Esophagus squamous epithelium (tissue), 5 donors: ENCODE data around the gene ARFIP1. TPM values are rescaled to one million over a fixed set of nuclear protein-coding genes. Genes with fewer than 3 reads are reported as not detected.

ENCODE experiments used
- DNase-seq: peaks from one replicate; lab custom pipeline; 2025; lab: John Stamatoyannopoulos, UW
- H3K27ac ChIP-seq, 4 donors: fragments of 200-600 bp; sonication (generic); one replicate each; pipeline ENCODE4 v1.5.1; 2016 to 2019; ENCODE audit warnings: mild to moderate bottlenecking in 1 of 4
- H3K27me3 ChIP-seq, 4 donors: fragments of 200-600 bp; sonication (generic); 1 replicate in 3 of 4; 2 replicates in 1 of 4; pipeline versions ENCODE4 v1.5.1 to v1.6.0; 2017 to 2021; ENCODE audit warnings: antibody characterized with exemption in 1 of 4
- H3K36me3 ChIP-seq, 3 donors: fragments of 200-600 bp; sonication (generic); one replicate each; pipeline ENCODE4 v1.5.1; 2016 to 2019
- H3K4me1 ChIP-seq, 3 donors: fragments of 200-600 bp; sonication (generic); one replicate each; pipeline ENCODE4 v1.5.1; 2017 to 2019
- H3K4me3 ChIP-seq, 4 donors: fragments of 200-600 bp; sonication (generic); 1 replicate in 3 of 4; 2 replicates in 1 of 4; pipeline ENCODE4 v1.5.1; 2016 to 2019; ENCODE audit warnings: mild to moderate bottlenecking in 2 of 4, moderate library complexity in 1 of 4
- H3K9me3 ChIP-seq, 3 donors: fragments of 200-600 bp; sonication (generic); one replicate each; pipeline ENCODE4 v1.5.1; 2016 to 2019
- POLR2A ChIP-seq, 4 donors: fragments of 450-650 bp; IDR thresholded peaks; one replicate each; pipeline ENCODE4 v1.6.1; 2017; ENCODE audit warnings: antibody characterized with exemption in 4 of 4, mild to moderate bottlenecking in 4 of 4, moderate library complexity in 3 of 4
- WGBS, 2 donors: methylation state at CpG; one replicate each; pipeline ENCODE4 v1.1.5; 2018; 5-methylcytosine and 5-hydroxymethylcytosine counted together
- intact Hi-C: fragments of 100-400 bp; cut with DNase I; formaldehyde crosslinking; loops from one replicate; pipeline ENCODE4 v1.15.0; 2022
- total RNA-seq, 4 donors: library from RNA; depleted of rRNA; stranded (reverse); fragments of >200 nt; gene quantifications; one replicate each; pipeline ENCODE4 v1.1.0, GENCODE V29; 2016
- TF ChIP-seq, protein P1 (sequence below), 6 experiments: fragments of 450-650 bp in 4 of 6; fragments of 200-600 bp in 2 of 6; sonication (generic) in 2 of 6; IDR thresholded peaks; one replicate each; pipeline ENCODE4 v1.5.1; 2016 to 2019; ENCODE audit warnings: antibody characterized with exemption in 6 of 6, mild to moderate bottlenecking in 4 of 6, moderate library complexity in 4 of 6
- donor health status: DM: yes; HTN: yes; CAD: no.

Gene ARFIP1
- total RNA-seq, 4 donors from 2014 or later: 21.7 to 34.3 (median 28.0) TPM

DNA sequence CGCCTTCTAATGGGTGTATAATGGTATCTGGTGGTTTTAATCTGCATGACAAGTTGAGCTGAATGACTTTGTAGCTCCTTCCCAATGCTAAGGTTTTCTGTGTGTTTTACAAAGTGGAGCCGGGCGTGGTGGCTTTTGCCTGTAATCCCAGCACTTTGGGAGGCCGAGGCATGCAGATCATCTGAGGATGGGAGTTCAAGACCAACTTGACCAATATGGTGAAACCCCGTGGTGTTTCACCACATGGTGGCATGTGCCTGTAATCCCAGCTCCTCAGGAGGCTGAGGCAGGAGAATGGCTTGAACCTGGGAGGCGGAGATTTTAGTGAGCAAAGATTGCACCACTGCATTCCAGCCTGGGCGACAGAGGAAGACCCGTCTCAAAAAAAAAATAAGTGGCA lies 28.9 kb downstream of the ARFIP1 start:
- WGBS, 2 donors: 87% methylated on average over 7 of the region's 8 CpGs
- intact Hi-C loops: no loop called here
- H3K27ac ChIP-seq: no peak overlapping the region
- peaks cover 6 to 36% (median 10%) of the 10 kb centered on the region in 3 donors for H3K4me1 ChIP-seq
- no peaks in the 10 kb centered on the region for H3K27me3 ChIP-seq
- no peak for TF ChIP-seq POLR2A (IDR thresholded peaks at IDR 0.05)
- TF ChIP-seq, protein P1, sequence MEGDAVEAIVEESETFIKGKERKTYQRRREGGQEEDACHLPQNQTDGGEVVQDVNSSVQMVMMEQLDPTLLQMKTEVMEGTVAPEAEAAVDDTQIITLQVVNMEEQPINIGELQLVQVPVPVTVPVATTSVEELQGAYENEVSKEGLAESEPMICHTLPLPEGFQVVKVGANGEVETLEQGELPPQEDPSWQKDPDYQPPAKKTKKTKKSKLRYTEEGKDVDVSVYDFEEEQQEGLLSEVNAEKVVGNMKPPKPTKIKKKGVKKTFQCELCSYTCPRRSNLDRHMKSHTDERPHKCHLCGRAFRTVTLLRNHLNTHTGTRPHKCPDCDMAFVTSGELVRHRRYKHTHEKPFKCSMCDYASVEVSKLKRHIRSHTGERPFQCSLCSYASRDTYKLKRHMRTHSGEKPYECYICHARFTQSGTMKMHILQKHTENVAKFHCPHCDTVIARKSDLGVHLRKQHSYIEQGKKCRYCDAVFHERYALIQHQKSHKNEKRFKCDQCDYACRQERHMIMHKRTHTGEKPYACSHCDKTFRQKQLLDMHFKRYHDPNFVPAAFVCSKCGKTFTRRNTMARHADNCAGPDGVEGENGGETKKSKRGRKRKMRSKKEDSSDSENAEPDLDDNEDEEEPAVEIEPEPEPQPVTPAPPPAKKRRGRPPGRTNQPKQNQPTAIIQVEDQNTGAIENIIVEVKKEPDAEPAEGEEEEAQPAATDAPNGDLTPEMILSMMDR (IDR thresholded peaks at IDR 0.05): no peak
- no peaks in the 10 kb centered on the region for H3K9me3 ChIP-seq
- H3K36me3 ChIP-seq: peaks cover 0 to 7% (median 0%) of the 10 kb centered on the region in 3 donors
- DNase-seq: no peak
- H3K4me3 ChIP-seq: no peak overlapping the region

- H3K27ac ChIP-seq: no peak overlapping the region
- H3K9me3 ChIP-seq: no peaks in the 10 kb centered on the region
- H3K27me3 ChIP-seq: no peaks in the 10 kb centered on the region
- WGBS, 2 donors: 80 to 82% methylated on average over 11 of the region's 11 CpGs
- DNase-seq: no peak
- TF ChIP-seq, protein P1 (IDR thresholded peaks at IDR 0.05): no peak
- TF ChIP-seq POLR2A (IDR thresholded peaks at IDR 0.05): no peak
- peaks cover 0 to 17% (median 0%) of the 10 kb centered on the region in 3 donors for H3K36me3 ChIP-seq
- H3K4me3 ChIP-seq: no peak overlapping the region
- intact Hi-C loops: no loop called here
- peaks cover 4 to 23% (median 6%) of the 10 kb centered on the region in 3 donors for H3K4me1 ChIP-seq
Observed at GRCh38 chr4:152810715-152811287, 31.0 kb downstream of the ARFIP1 start.

- Histone ChIP-seq H3K4me3 (no peak overlapping the region), H3K4me1 (peaks cover 0 to 7% (median 0%) of the 10 kb centered on the region in 3 donors), H3K36me3 (peaks cover 0 to 37% (median 0%) of the 10 kb centered on the region in 3 donors), H3K27me3 (no peaks in the 10 kb centered on the region), H3K27ac (no peak overlapping the region), H3K9me3 (no peaks in the 10 kb centered on the region)
- TF ChIP-seq POLR2A (IDR thresholded peaks at IDR 0.05): no peak
- TF ChIP-seq, protein P1 (IDR thresholded peaks at IDR 0.05): no peak
- DNase-seq: no peak
- intact Hi-C loops: no loop called here
Observed at GRCh38 chr4:152815078-152815477, 35.3 kb downstream of the ARFIP1 start.

- Histone ChIP-seq H3K4me3 (no peak overlapping the region), H3K4me1 (peaks cover 0 to 7% (median 0%) of the 10 kb centered on the region in 3 donors), H3K9me3 (no peaks in the 10 kb centered on the region), H3K36me3 (peaks cover 0 to 39% (median 0%) of the 10 kb centered on the region in 3 donors), H3K27me3 (no peaks in the 10 kb centered on the region), H3K27ac (no peak overlapping the region)
- intact Hi-C loops: no loop called here
- TF ChIP-seq, protein P1 (IDR thresholded peaks at IDR 0.05): no peak
- no peak for TF ChIP-seq POLR2A (IDR thresholded peaks at IDR 0.05)
- no peak for DNase-seq
Observed at GRCh38 chr4:152817331-152817730, 37.6 kb downstream of the ARFIP1 start.

- intact Hi-C loops: no loop called here
- TF ChIP-seq, protein P1 (IDR thresholded peaks at IDR 0.05): no peak
- TF ChIP-seq POLR2A (IDR thresholded peaks at IDR 0.05): no peak
- no peaks in the 10 kb centered on the region for H3K9me3 ChIP-seq
Observed at GRCh38 chr4:152819026-152819645, 39.4 kb downstream of the ARFIP1 start.

More at GRCh38 chr4:152819026-152819645, 39.4 kb downstream of the ARFIP1 start:
- Histone ChIP-seq H3K27me3 (no peaks in the 10 kb centered on the region), H3K27ac (no peak overlapping the region), H3K36me3 (peaks cover 0 to 35% (median 0%) of the 10 kb centered on the region in 3 donors), H3K4me3 (no peak overlapping the region), H3K4me1 (peaks cover 0 to 7% (median 0%) of the 10 kb centered on the region in 3 donors)
- no peak for DNase-seq
- WGBS, 2 donors: 83 to 93% methylated on average over 3 to 4 of the region's 7 CpGs
